ENCODE measurements around the gene SLC25A25. TPM values are rescaled to one million over a fixed set of nuclear protein-coding genes. Genes with fewer than 3 reads are reported as not detected.

SLC25A25 gene
- total RNA-seq, 2 donors from 2014 or later: 26.0 to 33.1 TPM

DNA sequence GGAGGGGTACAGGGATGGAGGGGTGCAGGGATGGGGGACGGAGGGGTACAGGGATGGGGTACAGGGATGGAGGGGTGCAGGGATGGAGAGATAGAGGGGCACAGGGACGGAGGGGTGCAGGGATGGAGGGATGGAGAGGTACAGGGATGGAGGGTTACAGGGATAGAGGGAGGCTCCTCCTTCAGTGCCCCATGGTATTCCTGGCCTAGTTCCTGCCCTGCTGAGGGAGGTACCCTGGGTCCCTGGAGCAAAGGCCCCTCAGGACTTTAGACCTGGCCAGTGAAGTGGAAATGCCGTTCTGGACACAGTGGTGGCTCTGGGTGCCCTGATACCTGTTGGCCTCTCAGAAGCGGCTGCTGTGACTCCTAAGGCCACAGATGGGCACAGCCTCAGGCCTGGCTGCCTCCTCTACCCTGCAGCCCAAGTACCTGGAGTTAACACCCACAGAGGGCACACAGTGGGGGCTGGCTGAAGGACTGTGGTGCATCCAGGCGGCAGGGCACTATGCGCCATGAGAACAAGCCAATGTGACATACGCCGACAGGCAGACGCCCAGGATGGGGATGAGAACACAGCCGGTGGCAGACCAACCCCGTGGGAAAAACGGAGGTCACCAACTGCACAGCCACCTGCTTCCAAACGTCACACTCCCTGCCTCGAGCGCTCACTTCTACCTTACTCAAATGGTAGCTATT is 51.1 kb downstream of the SLC25A25 start:
- no peak for TF ChIP-seq POLR2AphosphoS5 (IDR thresholded peaks at IDR 0.05)
- TF ChIP-seq, protein P1, sequence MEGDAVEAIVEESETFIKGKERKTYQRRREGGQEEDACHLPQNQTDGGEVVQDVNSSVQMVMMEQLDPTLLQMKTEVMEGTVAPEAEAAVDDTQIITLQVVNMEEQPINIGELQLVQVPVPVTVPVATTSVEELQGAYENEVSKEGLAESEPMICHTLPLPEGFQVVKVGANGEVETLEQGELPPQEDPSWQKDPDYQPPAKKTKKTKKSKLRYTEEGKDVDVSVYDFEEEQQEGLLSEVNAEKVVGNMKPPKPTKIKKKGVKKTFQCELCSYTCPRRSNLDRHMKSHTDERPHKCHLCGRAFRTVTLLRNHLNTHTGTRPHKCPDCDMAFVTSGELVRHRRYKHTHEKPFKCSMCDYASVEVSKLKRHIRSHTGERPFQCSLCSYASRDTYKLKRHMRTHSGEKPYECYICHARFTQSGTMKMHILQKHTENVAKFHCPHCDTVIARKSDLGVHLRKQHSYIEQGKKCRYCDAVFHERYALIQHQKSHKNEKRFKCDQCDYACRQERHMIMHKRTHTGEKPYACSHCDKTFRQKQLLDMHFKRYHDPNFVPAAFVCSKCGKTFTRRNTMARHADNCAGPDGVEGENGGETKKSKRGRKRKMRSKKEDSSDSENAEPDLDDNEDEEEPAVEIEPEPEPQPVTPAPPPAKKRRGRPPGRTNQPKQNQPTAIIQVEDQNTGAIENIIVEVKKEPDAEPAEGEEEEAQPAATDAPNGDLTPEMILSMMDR (IDR thresholded peaks at IDR 0.05): no peak
- TF ChIP-seq POLR2A (IDR thresholded peaks at IDR 0.05): no peak
- Histone ChIP-seq H3K36me3 (no peaks in the 10 kb centered on the region), H3K4me3 (no peak overlapping the region), H3K27ac (no peak overlapping the region), H3K27me3 (replicated peaks; ENCODE audit: insufficient read depth) (no peaks in the 10 kb centered on the region), H3K4me1 (replicated peaks) (no peaks in the 10 kb centered on the region), H3K9me3 (no peaks in the 10 kb centered on the region)
- intact Hi-C loops (cut with DNase I): loop anchor here (2.0 kb wide), 1 partner anchor 84 kb away; no protein-coding TSS in a partner anchor
- WGBS: 77% methylated on average over 15 of the region's 15 CpGs
- DNase-seq (ENCODE audit: low spot score): no peak

DNA sequence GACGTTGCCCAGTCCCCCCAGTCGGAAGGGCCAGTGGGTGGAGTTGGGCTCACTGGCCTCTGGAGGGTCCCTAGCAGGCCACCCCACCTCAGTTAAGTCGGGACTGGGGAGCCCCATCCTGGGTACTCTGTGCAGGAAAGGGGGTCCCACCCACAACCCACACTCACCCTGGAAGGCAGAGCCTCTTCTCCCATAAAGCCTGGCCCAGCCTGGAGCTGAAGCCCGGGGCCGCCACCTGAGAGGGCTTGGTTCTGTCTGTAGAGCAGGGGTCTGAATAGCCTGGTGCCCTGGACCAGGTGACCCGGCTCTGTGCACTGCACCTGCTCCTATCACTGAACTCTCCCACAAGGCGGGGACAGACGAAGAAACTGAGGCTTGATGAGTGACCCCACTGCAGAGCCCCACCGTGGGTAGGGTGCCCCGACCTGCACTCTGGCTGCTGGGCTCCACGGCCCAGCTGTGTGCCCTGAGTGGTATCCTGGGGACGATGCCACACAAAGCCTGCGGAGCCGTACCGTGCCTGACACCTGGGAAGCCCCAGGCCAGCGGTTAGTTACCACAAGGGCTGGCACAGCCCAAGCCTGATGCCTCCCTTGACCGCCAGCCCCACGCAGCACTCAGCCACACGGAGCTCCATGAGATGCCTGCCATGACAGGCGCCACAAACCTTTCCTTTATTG is 52.2 kb downstream of the SLC25A25 start:
- no peaks in the 10 kb centered on the region for H3K27me3 ChIP-seq (replicated peaks; ENCODE audit: insufficient read depth)
- H3K9me3 ChIP-seq: no peaks in the 10 kb centered on the region
- no peak overlapping the region for H3K27ac ChIP-seq
- no peak for TF ChIP-seq POLR2AphosphoS5 (IDR thresholded peaks at IDR 0.05)
- TF ChIP-seq, protein P1 (IDR thresholded peaks at IDR 0.05): no peak
- TF ChIP-seq POLR2A (IDR thresholded peaks at IDR 0.05): no peak
- intact Hi-C loops (cut with DNase I): loop anchor here (5.0 kb wide), 1 partner anchor 178 kb away; no protein-coding TSS in a partner anchor
- H3K4me1 ChIP-seq (replicated peaks): no peaks in the 10 kb centered on the region
- no peaks in the 10 kb centered on the region for H3K36me3 ChIP-seq
- WGBS: 78% methylated on average over 20 of the region's 20 CpGs
- no peak for DNase-seq (ENCODE audit: low spot score)
- no peak overlapping the region for H3K4me3 ChIP-seq

DNA sequence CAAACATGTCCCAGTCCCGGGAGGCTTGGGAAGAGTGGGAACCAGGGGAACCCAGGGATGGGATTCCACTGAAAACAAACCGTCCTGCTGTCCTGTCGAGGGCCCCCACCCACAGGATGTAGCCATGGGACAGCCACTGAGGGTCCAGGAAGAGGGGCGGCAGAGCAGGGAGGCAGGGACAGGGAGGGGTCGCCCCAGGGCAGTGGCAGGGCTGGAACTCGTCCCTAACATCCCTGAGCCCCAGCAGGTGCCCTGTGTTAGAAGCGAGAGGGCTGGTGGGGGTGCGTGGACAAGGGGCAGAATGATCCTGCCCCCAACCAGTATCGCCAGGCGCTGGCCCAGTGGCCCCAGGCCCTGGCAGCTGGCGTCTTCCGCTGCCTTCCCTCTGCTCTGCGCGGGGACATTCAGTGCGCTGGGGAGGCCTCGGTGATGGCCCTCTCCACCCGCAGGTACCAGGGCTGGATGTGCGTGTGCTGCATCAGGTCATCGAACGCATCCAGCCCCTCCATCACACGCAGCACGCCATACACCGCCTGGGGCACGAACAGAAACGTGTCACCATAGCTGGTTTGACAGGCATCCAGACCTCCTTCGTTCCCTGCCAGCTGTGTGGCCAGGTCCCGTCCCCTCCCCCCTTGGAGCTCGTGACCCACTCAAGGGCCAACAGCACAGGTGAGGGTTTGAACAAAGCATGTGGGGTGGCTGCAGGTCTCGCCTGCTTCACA is 52.9 kb downstream of the SLC25A25 start:
- Histone ChIP-seq H3K36me3 (no peaks in the 10 kb centered on the region), H3K27ac (no peak overlapping the region), H3K27me3 (replicated peaks; ENCODE audit: insufficient read depth) (no peaks in the 10 kb centered on the region), H3K4me1 (replicated peaks) (no peaks in the 10 kb centered on the region), H3K9me3 (no peaks in the 10 kb centered on the region), H3K4me3 (no peak overlapping the region)
- 82% methylated on average over 22 of the region's 29 CpGs for WGBS
- no peak for TF ChIP-seq POLR2A (IDR thresholded peaks at IDR 0.05)
- TF ChIP-seq, protein P1 (IDR thresholded peaks at IDR 0.05): no peak
- intact Hi-C loops (cut with DNase I): loop anchor here (5.0 kb wide), 1 partner anchor 179 kb away; no protein-coding TSS in a partner anchor
- DNase-seq (ENCODE audit: low spot score): no peak

DNA sequence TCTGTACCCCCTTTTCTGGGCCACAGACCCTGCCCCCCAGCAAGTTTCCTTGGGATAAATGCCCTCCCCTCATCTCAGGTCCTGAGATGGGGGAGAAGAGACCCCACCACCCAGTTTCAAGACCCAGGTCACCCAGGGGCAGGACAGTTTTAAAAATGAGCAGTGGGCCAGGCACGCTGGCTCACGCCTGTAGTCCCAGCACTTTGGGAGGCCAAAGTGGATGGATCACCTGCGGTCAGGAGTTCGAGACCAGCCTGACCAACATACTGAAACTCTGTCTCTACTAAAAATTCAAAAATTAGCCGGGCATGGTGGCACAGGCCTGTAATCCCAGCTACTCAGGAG is 53.4 kb downstream of the SLC25A25 start:
- Histone ChIP-seq H3K9me3 (no peaks in the 10 kb centered on the region), H3K4me3 (no peak overlapping the region), H3K36me3 (no peaks in the 10 kb centered on the region), H3K4me1 (replicated peaks) (peaks cover 3% of the 10 kb centered on the region), H3K27ac (no peak overlapping the region), H3K27me3 (replicated peaks; ENCODE audit: insufficient read depth) (no peaks in the 10 kb centered on the region)
- DNase-seq (ENCODE audit: low spot score): no peak
- no peak for TF ChIP-seq POLR2A (IDR thresholded peaks at IDR 0.05)
- TF ChIP-seq POLR2AphosphoS5 (IDR thresholded peaks at IDR 0.05): no peak
- TF ChIP-seq, protein P1 (IDR thresholded peaks at IDR 0.05): no peak
- WGBS: 94% methylated on average over 5 of the region's 5 CpGs
- intact Hi-C loops (cut with DNase I): loop anchor here (5.0 kb wide), 1 partner anchor 179 kb away; no protein-coding TSS in a partner anchor

Data from prostate gland (tissue), 2 donors.